H1 (cell line): ENCODE data around the gene SUDS3. TPM values are rescaled to one million over a fixed set of nuclear protein-coding genes. Genes with fewer than 3 reads are reported as not detected.

Source experiments
- CTCF ChIA-PET: fragments of 300-600 bp; sonication (Branson Sonifier 250); formaldehyde crosslinking; loops from one replicate; lab custom pipeline; 2021; ENCODE audit not compliant: partially characterized antibody; lab: Charles Lee
- POLR2A ChIA-PET: fragments of 300-600 bp; sonication (Branson Sonifier 250); formaldehyde crosslinking; loops from one replicate; lab custom pipeline; 2021; ENCODE audit warnings: inconsistent platforms; ENCODE audit not compliant: partially characterized antibody; lab: Charles Lee
- DNase-seq, 2 experiments: peaks; one replicate each; pipeline versions ENCODE4 v3.0.0 to v3.0.0-alpha.2; 2010 to 2022; ENCODE audit warnings: low spot score in 2 of 2, low read depth in 1 of 2, mixed read lengths in 1 of 2
- FAIRE-seq: peaks from 2 replicates; lab custom pipeline; 2011; peaks lifted over from hg19 to GRCh38; lab: Jason Lieb, UNC
- H2AFZ ChIP-seq: 2 replicates; pipeline ENCODE4 v1.8.1; 2012; ENCODE audit warnings: low read length, inconsistent platforms
- H2AK5ac ChIP-seq: 2 replicates; pipeline ENCODE4 v1.6.1; 2013; ENCODE audit warnings: low read depth, low read length
- H2BK120ac ChIP-seq: replicated peaks from 2 replicates; pipeline ENCODE3; 2013; ENCODE audit warnings: low read depth, low read length, inconsistent platforms
- H2BK12ac ChIP-seq: 2 replicates; pipeline ENCODE4 v1.6.1; 2013; ENCODE audit warnings: low read depth, low read length
- H2BK15ac ChIP-seq: 2 replicates; pipeline ENCODE4 v1.6.1; 2013; ENCODE audit warnings: low read length
- H2BK20ac ChIP-seq: 2 replicates; pipeline ENCODE4 v1.6.1; 2013; ENCODE audit warnings: low read length
- H2BK5ac ChIP-seq: 2 replicates; pipeline ENCODE4 v1.6.1; 2013; ENCODE audit warnings: low read depth, low read length
- H3K14ac ChIP-seq: 2 replicates; pipeline ENCODE4 v1.6.1; 2013; ENCODE audit warnings: inconsistent platforms; ENCODE audit not compliant: insufficient read length
- H3K18ac ChIP-seq: 2 replicates; pipeline ENCODE4 v1.6.1; 2013; ENCODE audit warnings: low read length; ENCODE audit errors: extremely low read depth
- H3K23ac ChIP-seq: 2 replicates; pipeline ENCODE4 v1.6.1; 2013; ENCODE audit warnings: inconsistent platforms; ENCODE audit not compliant: insufficient read length
- H3K23me2 ChIP-seq: 2 replicates; pipeline ENCODE4 v1.6.1; 2013; ENCODE audit warnings: low read depth, low read length
- H3K27ac ChIP-seq: 2 replicates; pipeline ENCODE4 v1.6.1; 2011; ENCODE audit warnings: low read depth, low read length, inconsistent platforms
- H3K27me3 ChIP-seq, 4 experiments: replicated peaks in 1 of 4; 1 replicate in 1 of 4; 2 replicates in 3 of 4; pipeline versions ENCODE4 v1.6.1 to v1.8.1; 2011 to 2013; ENCODE audit warnings: low read length in 3 of 4, mild to moderate bottlenecking in 3 of 4, inconsistent platforms in 2 of 4, mixed read lengths in 2 of 4, moderate library complexity in 1 of 4; ENCODE audit not compliant: control insufficient read depth in 3 of 4, insufficient read depth in 3 of 4; ENCODE audit errors: extremely low read depth in 1 of 4
- H3K36me3 ChIP-seq, 4 experiments: 2 replicates each; pipeline versions ENCODE4 v1.6.1 to v1.8.1; 2011 to 2013; ENCODE audit warnings: mild to moderate bottlenecking in 4 of 4, low read length in 3 of 4, moderate library complexity in 2 of 4, control low read depth in 1 of 4, inconsistent platforms in 1 of 4; ENCODE audit not compliant: insufficient read depth in 4 of 4, control insufficient read depth in 2 of 4
- H3K4ac ChIP-seq: replicated peaks from 2 replicates; pipeline ENCODE3; 2013; ENCODE audit warnings: low read length, low read depth, mixed read lengths, inconsistent platforms; ENCODE audit not compliant: insufficient read length
- H3K4me1 ChIP-seq, 4 experiments: replicated peaks in 1 of 4; 1 replicate in 1 of 4; 2 replicates in 3 of 4; pipeline versions ENCODE4 v1.6.1 to v1.8.1; 2011 to 2013; ENCODE audit warnings: low read length in 3 of 4, inconsistent platforms in 2 of 4, mixed read lengths in 1 of 4; ENCODE audit not compliant: insufficient read depth in 4 of 4, control insufficient read depth in 3 of 4
- H3K4me2 ChIP-seq, 2 experiments: 2 replicates each; pipeline versions ENCODE4 v1.6.1 to v1.8.1; 2011 to 2013; ENCODE audit warnings: low read depth in 2 of 2, low read length in 2 of 2, control low read depth in 1 of 2, inconsistent platforms in 1 of 2, mild to moderate bottlenecking in 1 of 2; ENCODE audit not compliant: insufficient read depth in 1 of 2
- H3K4me3 ChIP-seq, 4 experiments: fragments of 200-600, 300-600 bp in 1 of 4; sonication (generic), shearing (Covaris generic), sonication (Bioruptor Twin) in 1 of 4; 2 replicates each; pipeline versions ENCODE4 v1.5.1 to v1.8.1; 2011 to 2016; ENCODE audit warnings: low read length in 4 of 4, low read depth in 3 of 4, control low read depth in 2 of 4, inconsistent platforms in 2 of 4, mild to moderate bottlenecking in 2 of 4, mixed read lengths in 1 of 4, moderate library complexity in 1 of 4; ENCODE audit not compliant: insufficient read depth in 2 of 4; ENCODE audit errors: extremely low read depth in 1 of 4
- H3K56ac ChIP-seq: replicated peaks from 2 replicates; pipeline ENCODE3; 2013; ENCODE audit warnings: low read depth, mild to moderate bottlenecking, mixed read lengths, low read length, inconsistent platforms; ENCODE audit not compliant: insufficient read length
- H3K79me1 ChIP-seq: 2 replicates; pipeline ENCODE4 v1.6.1; 2013; ENCODE audit warnings: low read depth, low read length, control low read depth
- H3K79me2 ChIP-seq, 2 experiments: 2 replicates each; pipeline versions ENCODE4 v1.6.1 to v1.8.1; 2012 to 2013; ENCODE audit warnings: low read length in 2 of 2, mild to moderate bottlenecking in 2 of 2, inconsistent platforms in 1 of 2; ENCODE audit not compliant: insufficient read depth in 2 of 2, control insufficient read depth in 1 of 2
- H3K9ac ChIP-seq, 4 experiments: replicated peaks in 1 of 4; 1 replicate in 1 of 4; 2 replicates in 3 of 4; pipeline versions ENCODE4 v1.6.1 to v1.8.1; 2011 to 2013; ENCODE audit warnings: low read depth in 3 of 4, low read length in 3 of 4, control low read depth in 2 of 4, mild to moderate bottlenecking in 2 of 4, moderate library complexity in 2 of 4, inconsistent platforms in 1 of 4; ENCODE audit errors: extremely low read depth in 1 of 4
- H3K9me3 ChIP-seq, 2 experiments: 2 replicates each; pipeline versions ENCODE4 v1.6.1 to v1.8.1; 2012 to 2013; ENCODE audit warnings: mild to moderate bottlenecking in 2 of 2, moderate library complexity in 2 of 2, control low read depth in 1 of 2, inconsistent platforms in 1 of 2, low read depth in 1 of 2, low read length in 1 of 2, mixed read lengths in 1 of 2; ENCODE audit not compliant: insufficient read depth in 2 of 2
- H4K20me1 ChIP-seq, 2 experiments: replicated peaks in 1 of 2; 2 replicates each; pipeline versions ENCODE3 to v1.8.1; 2011 to 2013; ENCODE audit warnings: inconsistent platforms in 2 of 2, low read length in 2 of 2, mild to moderate bottlenecking in 1 of 2; ENCODE audit not compliant: insufficient read depth in 2 of 2, control insufficient read depth in 1 of 2
- H4K5ac ChIP-seq: 2 replicates; pipeline ENCODE4 v1.6.1; 2013; ENCODE audit warnings: low read length, low read depth, mixed read lengths, inconsistent platforms; ENCODE audit not compliant: insufficient read length
- H4K8ac ChIP-seq: 2 replicates; pipeline ENCODE4 v1.8.0; 2013; ENCODE audit warnings: mild to moderate bottlenecking, moderate library complexity, low read length, inconsistent platforms; ENCODE audit not compliant: insufficient read depth; ENCODE audit errors: extremely low read depth
- H4K91ac ChIP-seq: replicated peaks from 2 replicates; pipeline ENCODE3; 2013; ENCODE audit warnings: low read length, mixed read lengths, inconsistent platforms; ENCODE audit not compliant: insufficient read length
- CHD1 ChIP-seq: IDR thresholded peaks from 2 replicates; pipeline ENCODE4 v1.6.1; 2012; ENCODE audit warnings: low read depth, low read length, improper control_type of control experiment
- CTCF ChIP-seq, 3 experiments: IDR thresholded peaks; 1 replicate in 2 of 3; 2 replicates in 1 of 3; pipeline versions ENCODE4 v1.5.1 to v1.6.1; 2011; ENCODE audit warnings: low read length in 3 of 3, mild to moderate bottlenecking in 3 of 3, inconsistent platforms in 2 of 3, low read depth in 1 of 3, moderate library complexity in 1 of 3; ENCODE audit not compliant: insufficient read depth in 1 of 3; ENCODE audit errors: control extremely low read depth in 1 of 3
- E2F6 ChIP-seq: IDR thresholded peaks from 2 replicates; pipeline ENCODE4 v1.6.1; 2012; ENCODE audit warnings: inconsistent platforms
- EP300 ChIP-seq, 2 experiments: IDR thresholded peaks; 1 replicate in 1 of 2; 2 replicates in 1 of 2; pipeline ENCODE4 v1.6.1; 2011 to 2012; ENCODE audit warnings: low read depth in 2 of 2, low read length in 2 of 2, mild to moderate bottlenecking in 2 of 2, borderline replicate concordance in 1 of 2, inconsistent platforms in 1 of 2, moderate library complexity in 1 of 2
- MAFK ChIP-seq: IDR thresholded peaks from 2 replicates; pipeline ENCODE4 v1.6.1; 2012; ENCODE audit warnings: low read depth, mild to moderate bottlenecking, improper control_type of control experiment, low read length
- NANOG ChIP-seq: IDR thresholded peaks from 2 replicates; pipeline ENCODE4 v1.6.1; 2011; ENCODE audit warnings: low read length, low read depth, mild to moderate bottlenecking, inconsistent platforms; ENCODE audit not compliant: insufficient read depth, poor library complexity, severe bottlenecking
- POLR2A ChIP-seq, 2 experiments: IDR thresholded peaks; 1 replicate in 1 of 2; 2 replicates in 1 of 2; pipeline ENCODE4 v1.6.1; 2011; ENCODE audit warnings: low read depth in 2 of 2, low read length in 2 of 2, mild to moderate bottlenecking in 2 of 2; ENCODE audit errors: control extremely low read depth in 1 of 2
- RXRA ChIP-seq: IDR thresholded peaks from 2 replicates; pipeline ENCODE4 v1.6.1; 2011; ENCODE audit warnings: low read depth, mild to moderate bottlenecking, low read length, moderate library complexity; ENCODE audit not compliant: insufficient read depth
- SIRT6 ChIP-seq: IDR thresholded peaks from one replicate; pipeline ENCODE4 v1.7.1; 2012; ENCODE audit warnings: low read length, inconsistent platforms
- SP1 ChIP-seq: IDR thresholded peaks from 2 replicates; pipeline ENCODE4 v1.6.1; 2011; ENCODE audit warnings: low read depth, low read length
- WGBS, 2 experiments: shearing (Covaris generic) in 1 of 2; methylation state at CpG; one replicate each; pipeline versions ENCODE4 v1.1.6 to v1.1.7; 2013 to 2015; ENCODE audit warnings: low lambda C conversion rate in 2 of 2, mixed read lengths in 2 of 2, inconsistent platforms in 1 of 2, low coverage in 1 of 2, missing lambda C conversion rate in 1 of 2; ENCODE audit not compliant: insufficient replicate concordance in 2 of 2, insufficient coverage in 1 of 2, insufficient read length in 1 of 2; ENCODE audit errors: extremely low coverage in 1 of 2, missing lambda C conversion rate in 1 of 2; 5-methylcytosine and 5-hydroxymethylcytosine counted together
- polyA plus RNA-seq, 7 experiments: library from polyadenylated mRNA; depleted of rRNA in 3 of 7; stranded (reverse) in 5 of 7; unstranded in 2 of 7; fragments of >200 nt in 5 of 7; fragments of 200-250 nt in 2 of 7; gene quantifications; 1 replicate in 5 of 7; 2 replicates in 1 of 7; 4 replicates in 1 of 7; pipeline versions ENCODE4 v1.2.1 to v1.2.3, GENCODE V29; 2011 to 2013; ENCODE audit warnings: missing spikeins in 2 of 7, mixed read lengths in 2 of 7
- total RNA-seq: library from RNA; stranded (reverse); fragmentation: NEBNext Ultra II Directional; extraction: Animal tissue kit (Norgen Biotek cat#: 25700); gene quantifications from 2 replicates; pipeline ENCODE4 v1.2.1, GENCODE V29; 2021

The SUDS3 gene
- total and polyA plus RNA-seq, 2 of the 8 experiments (the other 6 are each of a cell fraction or from before 2014, with no cell fraction given): 30.0 to 58.7 TPM

- FAIRE-seq (no peak), DNase-seq (no peak)
- Histone ChIP-seq H3K4me2 (no peak overlapping the region), H4K20me1 (no peaks in the 10 kb centered on the region), H2AK5ac (no peak overlapping the region), H2BK5ac (no peak overlapping the region), H2BK20ac (no peak overlapping the region), H4K8ac (no peak overlapping the region), H3K9ac (no peak overlapping the region), H3K36me3 (no peaks in the 10 kb centered on the region), H4K91ac (no peak overlapping the region), H3K27me3 (no peaks in the 10 kb centered on the region), H3K18ac (no peak overlapping the region), H3K4ac (no peak overlapping the region), H3K4me3 (no peak overlapping the region), H3K56ac (no peak overlapping the region), H3K79me1 (no peaks in the 10 kb centered on the region), H2BK12ac (no peak overlapping the region), H3K79me2 (no peaks in the 10 kb centered on the region), H3K4me1 (no peaks in the 10 kb centered on the region), H3K23me2 (no peaks in the 10 kb centered on the region), H3K23ac (no peak overlapping the region), H3K14ac (no peak overlapping the region), H4K5ac (no peak overlapping the region), H2BK120ac (no peak overlapping the region), H2BK15ac (no peak overlapping the region), H3K27ac (no peak overlapping the region), H3K9me3 (no peaks in the 10 kb centered on the region), H2AFZ (no peak overlapping the region)
- CTCF ChIA-PET: interaction anchor here (0.7 to 3.1 kb wide), 6 partner anchors 10 to 482 kb away, joined by 3 to 12 read pairs (median 4); no protein-coding TSS in a partner anchor
- POLR2A ChIA-PET: interaction anchor here (0.6 kb wide), 3 partner anchors 29 to 223 kb away, joined by 3 to 5 read pairs (median 3); no protein-coding TSS in a partner anchor
- 85% methylated on average over 1 of the region's 1 CpG; no CpG with 5 or more reads in 1 of the 2 experiments for WGBS, 2 experiments
- no peak for TF ChIP-seq MAFK
- no peak for TF ChIP-seq POLR2A (IDR thresholded peaks at IDR 0.05; ENCODE audit: control extremely low read depth in 1 of 2, low read depth in 2 of 2, low read length in 2 of 2)
- TF ChIP-seq CTCF (IDR thresholded peaks at IDR 0.05; ENCODE audit: control extremely low read depth in 1 of 3, insufficient read depth in 1 of 3, low read depth in 1 of 3, low read length in 3 of 3): no peak
- no peak for TF ChIP-seq RXRA
- no peak for TF ChIP-seq SP1
- no peak for TF ChIP-seq NANOG
- no peak for TF ChIP-seq E2F6
- no peak for TF ChIP-seq EP300 (IDR thresholded peaks at IDR 0.05; ENCODE audit: borderline replicate concordance in 1 of 2, low read depth in 2 of 2, low read length in 2 of 2)
- no peak for TF ChIP-seq CHD1
- TF ChIP-seq SIRT6: no peak
Measured at GRCh38 chr12:118356809-118357256, 19.5 kb upstream of the SUDS3 start.
